SU-DHL-6 (cell line): ENCODE measurements around the gene SORCS2.

ENCODE experiments used
- CTCF ChIP-seq: fragments of 200-600 bp; sonication (generic); IDR thresholded peaks from one replicate; pipeline ENCODE4 v1.5.1; 2017; ENCODE audit warnings: antibody characterized with exemption, mild to moderate bottlenecking, low read length, moderate library complexity; ENCODE audit not compliant: insufficient read depth, poor library complexity, severe bottlenecking
- EZH2phosphoT487 ChIP-seq: fragments of 200-600 bp; sonication (generic), shearing (Covaris generic); conservative IDR thresholded peaks from 2 replicates; pipeline ENCODE4 v1.6.1; 2018; ENCODE audit warnings: mild to moderate bottlenecking, antibody characterized with exemption, low read length, moderate library complexity, mixed read lengths

DNA sequence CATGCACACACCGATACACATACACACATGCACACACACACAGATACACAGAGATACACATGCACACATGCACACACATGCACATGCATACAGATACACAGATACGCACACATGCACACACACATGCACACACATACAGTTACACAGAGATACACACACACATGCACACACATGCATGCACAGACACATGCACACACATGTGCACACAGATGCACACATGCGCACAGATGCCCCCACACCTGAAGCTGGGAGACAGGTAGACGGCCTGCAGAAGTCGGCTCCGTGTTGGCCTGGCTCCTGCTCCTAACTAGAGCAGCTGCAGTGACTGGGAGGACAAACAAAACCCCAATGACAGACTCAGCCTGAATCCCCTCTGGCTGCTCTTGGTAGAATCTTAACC lies 195.6 kb downstream of the SORCS2 start:
- TF ChIP-seq CTCF (no peak), EZH2phosphoT487 (no peak)
